H1 (cell line): ENCODE results near the gene ARMC9. TPM values are rescaled to one million over a fixed set of nuclear protein-coding genes. Genes with fewer than 3 reads are reported as not detected.

ENCODE experiments used
- CTCF ChIA-PET: fragments of 300-600 bp; sonication (Branson Sonifier 250); formaldehyde crosslinking; loops from one replicate; lab custom pipeline; 2021; ENCODE audit not compliant: partially characterized antibody; lab: Charles Lee
- POLR2A ChIA-PET: fragments of 300-600 bp; sonication (Branson Sonifier 250); formaldehyde crosslinking; loops from one replicate; lab custom pipeline; 2021; ENCODE audit warnings: inconsistent platforms; ENCODE audit not compliant: partially characterized antibody; lab: Charles Lee
- DNase-seq, 2 experiments: peaks; one replicate each; pipeline versions ENCODE4 v3.0.0 to v3.0.0-alpha.2; 2010 to 2022; ENCODE audit warnings: low spot score in 2 of 2, low read depth in 1 of 2, mixed read lengths in 1 of 2
- FAIRE-seq: peaks from 2 replicates; lab custom pipeline; 2011; peaks lifted over from hg19 to GRCh38; lab: Jason Lieb, UNC
- H2AFZ ChIP-seq: 2 replicates; pipeline ENCODE4 v1.8.1; 2012; ENCODE audit warnings: low read length, inconsistent platforms
- H2AK5ac ChIP-seq: 2 replicates; pipeline ENCODE4 v1.6.1; 2013; ENCODE audit warnings: low read depth, low read length
- H2BK120ac ChIP-seq: replicated peaks from 2 replicates; pipeline ENCODE3; 2013; ENCODE audit warnings: low read depth, low read length, inconsistent platforms
- H2BK12ac ChIP-seq: 2 replicates; pipeline ENCODE4 v1.6.1; 2013; ENCODE audit warnings: low read depth, low read length
- H2BK15ac ChIP-seq: 2 replicates; pipeline ENCODE4 v1.6.1; 2013; ENCODE audit warnings: low read length
- H2BK20ac ChIP-seq: 2 replicates; pipeline ENCODE4 v1.6.1; 2013; ENCODE audit warnings: low read length
- H2BK5ac ChIP-seq: 2 replicates; pipeline ENCODE4 v1.6.1; 2013; ENCODE audit warnings: low read depth, low read length
- H3K14ac ChIP-seq: 2 replicates; pipeline ENCODE4 v1.6.1; 2013; ENCODE audit warnings: inconsistent platforms; ENCODE audit not compliant: insufficient read length
- H3K18ac ChIP-seq: 2 replicates; pipeline ENCODE4 v1.6.1; 2013; ENCODE audit warnings: low read length; ENCODE audit errors: extremely low read depth
- H3K23ac ChIP-seq: 2 replicates; pipeline ENCODE4 v1.6.1; 2013; ENCODE audit warnings: inconsistent platforms; ENCODE audit not compliant: insufficient read length
- H3K23me2 ChIP-seq: 2 replicates; pipeline ENCODE4 v1.6.1; 2013; ENCODE audit warnings: low read depth, low read length
- H3K27ac ChIP-seq: 2 replicates; pipeline ENCODE4 v1.6.1; 2011; ENCODE audit warnings: low read depth, low read length, inconsistent platforms
- H3K27me3 ChIP-seq, 4 experiments: replicated peaks in 1 of 4; 1 replicate in 1 of 4; 2 replicates in 3 of 4; pipeline versions ENCODE4 v1.6.1 to v1.8.1; 2011 to 2013; ENCODE audit warnings: low read length in 3 of 4, mild to moderate bottlenecking in 3 of 4, inconsistent platforms in 2 of 4, mixed read lengths in 2 of 4, moderate library complexity in 1 of 4; ENCODE audit not compliant: control insufficient read depth in 3 of 4, insufficient read depth in 3 of 4; ENCODE audit errors: extremely low read depth in 1 of 4
- H3K36me3 ChIP-seq, 4 experiments: 2 replicates each; pipeline versions ENCODE4 v1.6.1 to v1.8.1; 2011 to 2013; ENCODE audit warnings: mild to moderate bottlenecking in 4 of 4, low read length in 3 of 4, moderate library complexity in 2 of 4, control low read depth in 1 of 4, inconsistent platforms in 1 of 4; ENCODE audit not compliant: insufficient read depth in 4 of 4, control insufficient read depth in 2 of 4
- H3K4ac ChIP-seq: replicated peaks from 2 replicates; pipeline ENCODE3; 2013; ENCODE audit warnings: low read length, low read depth, mixed read lengths, inconsistent platforms; ENCODE audit not compliant: insufficient read length
- H3K4me1 ChIP-seq, 4 experiments: replicated peaks in 1 of 4; 1 replicate in 1 of 4; 2 replicates in 3 of 4; pipeline versions ENCODE4 v1.6.1 to v1.8.1; 2011 to 2013; ENCODE audit warnings: low read length in 3 of 4, inconsistent platforms in 2 of 4, mixed read lengths in 1 of 4; ENCODE audit not compliant: insufficient read depth in 4 of 4, control insufficient read depth in 3 of 4
- H3K4me2 ChIP-seq, 2 experiments: 2 replicates each; pipeline versions ENCODE4 v1.6.1 to v1.8.1; 2011 to 2013; ENCODE audit warnings: low read depth in 2 of 2, low read length in 2 of 2, control low read depth in 1 of 2, inconsistent platforms in 1 of 2, mild to moderate bottlenecking in 1 of 2; ENCODE audit not compliant: insufficient read depth in 1 of 2
- H3K4me3 ChIP-seq, 4 experiments: fragments of 200-600, 300-600 bp in 1 of 4; sonication (generic), shearing (Covaris generic), sonication (Bioruptor Twin) in 1 of 4; 2 replicates each; pipeline versions ENCODE4 v1.5.1 to v1.8.1; 2011 to 2016; ENCODE audit warnings: low read length in 4 of 4, low read depth in 3 of 4, control low read depth in 2 of 4, inconsistent platforms in 2 of 4, mild to moderate bottlenecking in 2 of 4, mixed read lengths in 1 of 4, moderate library complexity in 1 of 4; ENCODE audit not compliant: insufficient read depth in 2 of 4; ENCODE audit errors: extremely low read depth in 1 of 4
- H3K56ac ChIP-seq: replicated peaks from 2 replicates; pipeline ENCODE3; 2013; ENCODE audit warnings: low read depth, mild to moderate bottlenecking, mixed read lengths, low read length, inconsistent platforms; ENCODE audit not compliant: insufficient read length
- H3K79me1 ChIP-seq: 2 replicates; pipeline ENCODE4 v1.6.1; 2013; ENCODE audit warnings: low read depth, low read length, control low read depth
- H3K79me2 ChIP-seq, 2 experiments: 2 replicates each; pipeline versions ENCODE4 v1.6.1 to v1.8.1; 2012 to 2013; ENCODE audit warnings: low read length in 2 of 2, mild to moderate bottlenecking in 2 of 2, inconsistent platforms in 1 of 2; ENCODE audit not compliant: insufficient read depth in 2 of 2, control insufficient read depth in 1 of 2
- H3K9ac ChIP-seq, 4 experiments: replicated peaks in 1 of 4; 1 replicate in 1 of 4; 2 replicates in 3 of 4; pipeline versions ENCODE4 v1.6.1 to v1.8.1; 2011 to 2013; ENCODE audit warnings: low read depth in 3 of 4, low read length in 3 of 4, control low read depth in 2 of 4, mild to moderate bottlenecking in 2 of 4, moderate library complexity in 2 of 4, inconsistent platforms in 1 of 4; ENCODE audit errors: extremely low read depth in 1 of 4
- H3K9me3 ChIP-seq, 2 experiments: 2 replicates each; pipeline versions ENCODE4 v1.6.1 to v1.8.1; 2012 to 2013; ENCODE audit warnings: mild to moderate bottlenecking in 2 of 2, moderate library complexity in 2 of 2, control low read depth in 1 of 2, inconsistent platforms in 1 of 2, low read depth in 1 of 2, low read length in 1 of 2, mixed read lengths in 1 of 2; ENCODE audit not compliant: insufficient read depth in 2 of 2
- H4K20me1 ChIP-seq, 2 experiments: replicated peaks in 1 of 2; 2 replicates each; pipeline versions ENCODE3 to v1.8.1; 2011 to 2013; ENCODE audit warnings: inconsistent platforms in 2 of 2, low read length in 2 of 2, mild to moderate bottlenecking in 1 of 2; ENCODE audit not compliant: insufficient read depth in 2 of 2, control insufficient read depth in 1 of 2
- H4K5ac ChIP-seq: 2 replicates; pipeline ENCODE4 v1.6.1; 2013; ENCODE audit warnings: low read length, low read depth, mixed read lengths, inconsistent platforms; ENCODE audit not compliant: insufficient read length
- H4K8ac ChIP-seq: 2 replicates; pipeline ENCODE4 v1.8.0; 2013; ENCODE audit warnings: mild to moderate bottlenecking, moderate library complexity, low read length, inconsistent platforms; ENCODE audit not compliant: insufficient read depth; ENCODE audit errors: extremely low read depth
- H4K91ac ChIP-seq: replicated peaks from 2 replicates; pipeline ENCODE3; 2013; ENCODE audit warnings: low read length, mixed read lengths, inconsistent platforms; ENCODE audit not compliant: insufficient read length
- CHD2 ChIP-seq: IDR thresholded peaks from 2 replicates; pipeline ENCODE4 v1.6.1; 2012; ENCODE audit warnings: low read length, improper control_type of control experiment
- NANOG ChIP-seq: IDR thresholded peaks from 2 replicates; pipeline ENCODE4 v1.6.1; 2011; ENCODE audit warnings: low read length, low read depth, mild to moderate bottlenecking, inconsistent platforms; ENCODE audit not compliant: insufficient read depth, poor library complexity, severe bottlenecking
- SUZ12 ChIP-seq: fragments of 200-600 bp; sonication (generic); IDR thresholded peaks from 2 replicates; pipeline ENCODE4 v1.6.1; 2012; ENCODE audit warnings: mild to moderate bottlenecking, inconsistent platforms, low read length, moderate library complexity, mixed read lengths
- TEAD4 ChIP-seq: IDR thresholded peaks from 2 replicates; pipeline ENCODE4 v1.6.1; 2012; ENCODE audit warnings: low read depth, low read length, inconsistent platforms, mixed read lengths
- WGBS, 2 experiments: shearing (Covaris generic) in 1 of 2; methylation state at CpG; one replicate each; pipeline versions ENCODE4 v1.1.6 to v1.1.7; 2013 to 2015; ENCODE audit warnings: low lambda C conversion rate in 2 of 2, mixed read lengths in 2 of 2, inconsistent platforms in 1 of 2, low coverage in 1 of 2, missing lambda C conversion rate in 1 of 2; ENCODE audit not compliant: insufficient replicate concordance in 2 of 2, insufficient coverage in 1 of 2, insufficient read length in 1 of 2; ENCODE audit errors: extremely low coverage in 1 of 2, missing lambda C conversion rate in 1 of 2; 5-methylcytosine and 5-hydroxymethylcytosine counted together
- polyA plus RNA-seq, 7 experiments: library from polyadenylated mRNA; depleted of rRNA in 3 of 7; stranded (reverse) in 5 of 7; unstranded in 2 of 7; fragments of >200 nt in 5 of 7; fragments of 200-250 nt in 2 of 7; gene quantifications; 1 replicate in 5 of 7; 2 replicates in 1 of 7; 4 replicates in 1 of 7; pipeline versions ENCODE4 v1.2.1 to v1.2.3, GENCODE V29; 2011 to 2013; ENCODE audit warnings: missing spikeins in 2 of 7, mixed read lengths in 2 of 7
- total RNA-seq: library from RNA; stranded (reverse); fragmentation: NEBNext Ultra II Directional; extraction: Animal tissue kit (Norgen Biotek cat#: 25700); gene quantifications from 2 replicates; pipeline ENCODE4 v1.2.1, GENCODE V29; 2021

The ARMC9 gene
- total and polyA plus RNA-seq, 2 of the 8 experiments (the other 6 are each of a cell fraction or from before 2014, with no cell fraction given): 23.2 to 36.1 TPM

GRCh38 chr2:231326404-231326803, 128.0 kb downstream of the ARMC9 start:
- Histone ChIP-seq H3K18ac (no peak overlapping the region), H3K56ac (no peak overlapping the region), H3K23me2 (no peaks in the 10 kb centered on the region), H3K27ac (no peak overlapping the region), H2BK5ac (no peak overlapping the region), H3K79me2 (no peaks in the 10 kb centered on the region), H3K36me3 (no peaks in the 10 kb centered on the region), H2BK15ac (no peak overlapping the region), H2AFZ (no peak overlapping the region), H3K4me2 (no peak overlapping the region), H3K23ac (no peak overlapping the region), H2BK120ac (no peak overlapping the region), H2BK20ac (no peak overlapping the region)
- CTCF ChIA-PET: interaction anchor here (1.0 to 3.0 kb wide), 14 partner anchors 9 to 85 kb away, joined by 3 to 11 read pairs (median 4); no protein-coding TSS in a partner anchor
- 87% methylated on average over 3 of the region's 3 CpGs; no CpG with 5 or more reads in 1 of the 2 experiments for WGBS, 2 experiments
- no peak for FAIRE-seq
- POLR2A ChIA-PET: interaction anchor here (1.1 to 2.5 kb wide), 3 partner anchors 15 to 138 kb away, joined by 3 to 8 read pairs (median 5); partner anchors contain the start of gene NCL
- no peak for TF ChIP-seq SUZ12
- TF ChIP-seq NANOG: no peak
- TF ChIP-seq CHD2: no peak
- no peak for TF ChIP-seq TEAD4
- TF ChIP-seq, all 59 proteins: peak for 0
- no peak overlapping the region for H3K14ac ChIP-seq
- peak in 1 of 2 experiments; percentile 45 for DNase-seq
- H3K4me3 ChIP-seq: no peak overlapping the region
- H4K91ac ChIP-seq: no peak overlapping the region
- no peak overlapping the region for H2BK12ac ChIP-seq
- peaks cover 0 to 8% (median 1%) of the 10 kb centered on the region in 4 experiments; a peak in 2 of 7 replicates for H3K4me1 ChIP-seq
- no peak overlapping the region for H3K9ac ChIP-seq
- H4K20me1 ChIP-seq: no peaks in the 10 kb centered on the region
- H3K27me3 ChIP-seq: no peaks in the 10 kb centered on the region
- no peak overlapping the region for H4K5ac ChIP-seq
- H2AK5ac ChIP-seq: no peak overlapping the region
- no peak overlapping the region for H3K4ac ChIP-seq
- peak overlapping the region; percentile 36; the same call in 1 of the 2 replicates for H4K8ac ChIP-seq
- no peaks in the 10 kb centered on the region for H3K9me3 ChIP-seq
- no peaks in the 10 kb centered on the region for H3K79me1 ChIP-seq
